ENCODE data around the gene BMPR1A.

BMPR1A gene

DNA sequence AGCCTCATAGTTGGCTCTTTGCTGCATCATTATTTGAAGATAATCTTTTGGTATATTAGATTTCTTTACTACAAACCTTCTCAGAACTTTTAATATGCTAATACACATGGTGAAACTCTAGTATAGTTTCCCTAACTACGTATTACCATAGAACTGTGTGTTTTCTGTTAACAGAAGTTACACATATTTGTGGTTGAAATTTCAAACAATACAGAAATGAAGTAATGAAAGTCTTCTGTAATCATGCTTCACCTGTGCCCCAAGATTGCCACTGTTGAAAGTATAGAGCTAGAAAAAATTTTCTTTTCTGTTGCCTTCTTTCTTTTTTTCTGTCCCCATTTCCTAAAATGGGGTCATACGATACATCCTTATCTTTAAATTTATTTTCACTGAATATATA lies 9.1 kb downstream of the BMPR1A start:
- no peak for DNase-seq (ENCODE audit: low read depth in 2 of 2)

DNA sequence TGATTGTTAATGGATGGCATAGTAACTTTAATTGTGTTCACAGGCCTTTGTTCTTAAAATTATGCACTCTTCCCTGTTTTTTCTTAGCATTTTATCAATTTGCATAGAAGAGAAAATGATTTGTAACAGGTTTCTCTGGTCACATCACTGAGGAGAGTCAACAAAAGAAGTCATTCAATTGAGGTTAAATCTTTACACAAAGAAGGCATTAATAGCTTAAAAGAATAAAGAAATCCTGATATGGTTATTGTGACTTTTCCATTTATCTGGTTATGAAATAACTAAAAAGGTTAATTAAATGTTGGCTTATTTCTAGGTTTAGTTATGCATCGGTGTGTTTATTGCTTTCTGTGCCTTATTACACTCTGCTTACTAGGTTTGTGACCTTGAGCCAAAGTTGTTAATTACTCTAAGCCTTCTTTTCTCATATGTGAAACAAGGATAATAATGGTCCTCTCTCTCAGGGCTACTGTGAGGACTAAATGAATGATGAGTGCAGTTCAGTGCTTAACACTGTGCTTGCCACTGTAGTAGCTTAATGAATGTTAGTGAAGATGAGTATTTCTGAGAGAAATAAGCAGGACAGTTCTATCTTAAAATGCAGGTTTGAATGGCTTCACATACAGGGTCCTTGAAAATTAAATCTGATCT lies 12.1 kb downstream of the BMPR1A start:
- no peak for DNase-seq (ENCODE audit: low read depth in 2 of 2)

DNA sequence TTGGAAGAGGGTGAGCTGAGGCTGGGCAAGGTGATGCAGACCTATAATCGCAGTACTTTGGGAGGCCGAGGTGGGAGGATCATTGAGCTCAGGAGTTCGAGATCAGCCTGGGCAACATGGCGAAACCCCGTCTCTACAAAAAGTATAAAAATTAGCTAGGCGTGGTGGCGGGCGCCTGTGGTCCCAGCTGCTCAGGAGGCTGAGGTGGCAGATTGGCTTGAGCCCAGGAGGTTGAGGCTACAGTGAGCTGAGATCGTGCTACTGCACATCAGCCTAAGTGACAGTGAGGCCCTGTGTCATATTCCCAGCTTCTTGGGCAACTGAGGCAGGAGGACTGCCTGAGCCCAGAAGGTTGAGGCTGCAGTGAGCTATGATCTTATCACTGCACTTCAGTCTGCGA lies 13.6 kb downstream of the BMPR1A start:
- DNase-seq (ENCODE audit: low read depth in 2 of 2): no peak

DNA sequence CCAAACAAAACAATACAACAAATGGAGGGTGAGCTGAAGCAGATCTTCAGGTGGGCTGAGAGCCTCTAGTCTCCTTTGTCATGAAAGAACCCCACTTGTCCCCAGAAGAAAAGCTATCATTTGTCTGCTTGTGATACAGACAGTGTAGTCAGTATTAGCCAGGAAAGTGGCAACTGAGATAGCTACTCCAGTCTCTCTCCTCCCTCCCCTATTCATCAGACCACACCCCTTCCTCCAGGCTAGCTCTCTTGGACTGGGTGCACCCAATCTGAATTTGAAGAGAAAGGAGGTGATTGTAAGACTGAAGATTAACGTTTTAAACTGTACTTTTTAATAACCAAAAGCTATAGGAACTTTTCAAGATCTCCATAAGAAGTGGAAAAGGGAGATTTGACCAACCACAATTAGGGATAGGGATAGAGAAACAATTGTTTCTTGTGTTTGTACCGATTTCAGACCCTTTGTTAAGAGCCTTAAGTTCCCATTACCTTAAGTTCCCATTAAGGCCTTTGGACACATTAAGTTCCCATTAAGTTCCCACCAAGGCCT lies 14.1 kb downstream of the BMPR1A start:
- DNase-seq (ENCODE audit: low read depth in 2 of 2): no peak

DNA sequence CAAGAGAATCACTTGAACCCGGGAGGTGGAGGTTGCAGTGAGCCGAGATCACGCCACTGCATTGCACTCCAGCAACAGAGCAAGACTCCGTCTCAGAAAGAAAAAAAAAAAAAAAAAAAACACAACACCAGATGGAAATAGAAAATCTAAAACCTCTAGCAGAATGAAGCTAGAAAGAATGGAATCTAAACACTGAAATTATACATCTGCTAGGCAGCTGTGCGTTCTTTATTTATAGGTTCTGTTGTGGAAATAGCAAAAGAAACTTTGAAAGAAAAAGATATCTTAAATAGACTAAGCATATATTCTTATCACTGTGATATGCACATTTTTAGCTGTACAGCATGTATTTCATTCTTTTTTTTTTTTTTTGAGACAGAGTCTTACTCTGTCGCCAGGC lies 17.1 kb downstream of the BMPR1A start:
- no peak for DNase-seq (ENCODE audit: low read depth in 2 of 2)

DNA sequence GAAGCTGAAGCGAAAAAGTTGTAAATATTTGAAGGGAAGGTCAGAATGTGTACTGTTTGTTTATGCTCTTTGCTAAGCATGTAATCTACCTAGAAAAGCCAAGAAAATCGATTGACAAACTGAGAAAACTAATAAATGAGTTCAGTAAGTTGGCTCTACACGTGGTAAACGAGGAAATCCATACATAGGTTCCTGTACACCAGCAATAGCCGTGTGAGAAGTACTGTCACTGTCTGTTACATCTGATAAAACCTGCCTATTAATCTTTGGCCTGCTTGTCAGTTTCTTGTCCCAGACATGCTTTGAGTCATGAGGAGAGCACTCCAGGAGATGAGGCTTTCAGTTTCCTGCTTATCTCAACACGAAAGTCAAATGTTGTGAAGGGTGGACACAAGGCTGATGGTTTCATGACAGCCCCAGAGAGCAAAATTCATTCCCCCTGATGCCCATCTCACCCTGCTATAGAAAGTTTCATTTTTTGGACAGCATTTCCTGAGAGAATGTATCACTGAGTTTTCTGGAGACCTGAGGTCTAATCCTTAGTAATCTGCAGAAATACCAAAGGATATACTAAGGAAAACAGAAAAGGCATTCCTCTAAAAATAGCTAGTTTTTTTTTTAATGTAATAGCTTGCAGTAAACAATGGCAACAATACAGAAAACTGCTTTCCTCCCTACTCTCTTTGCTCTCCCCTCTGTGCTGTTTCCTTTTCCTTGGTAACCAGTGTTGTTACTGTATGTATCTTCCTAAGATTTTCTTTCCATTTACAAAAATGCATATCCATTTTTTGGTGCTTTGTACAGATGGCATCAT lies 18.8 kb downstream of the BMPR1A start:
- no peak for DNase-seq (ENCODE audit: low read depth in 2 of 2)

DNA sequence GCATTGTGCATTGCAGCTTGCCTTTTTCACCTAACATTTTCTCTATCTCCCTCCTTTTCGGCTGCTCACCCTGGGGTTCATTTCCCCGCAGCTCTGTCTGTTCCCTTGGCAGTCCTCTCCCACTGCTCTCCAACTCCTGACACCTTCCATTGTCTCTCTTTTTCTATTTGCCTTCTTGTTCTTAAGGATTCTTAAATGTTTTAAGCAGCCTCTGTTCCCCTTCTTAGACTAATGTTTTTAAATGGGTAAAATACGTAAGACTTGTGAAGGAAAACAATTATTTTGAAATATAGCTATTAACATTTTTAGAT lies 19.4 kb downstream of the BMPR1A start:
- DNase-seq (ENCODE audit: low read depth in 2 of 2): no peak

DNA sequence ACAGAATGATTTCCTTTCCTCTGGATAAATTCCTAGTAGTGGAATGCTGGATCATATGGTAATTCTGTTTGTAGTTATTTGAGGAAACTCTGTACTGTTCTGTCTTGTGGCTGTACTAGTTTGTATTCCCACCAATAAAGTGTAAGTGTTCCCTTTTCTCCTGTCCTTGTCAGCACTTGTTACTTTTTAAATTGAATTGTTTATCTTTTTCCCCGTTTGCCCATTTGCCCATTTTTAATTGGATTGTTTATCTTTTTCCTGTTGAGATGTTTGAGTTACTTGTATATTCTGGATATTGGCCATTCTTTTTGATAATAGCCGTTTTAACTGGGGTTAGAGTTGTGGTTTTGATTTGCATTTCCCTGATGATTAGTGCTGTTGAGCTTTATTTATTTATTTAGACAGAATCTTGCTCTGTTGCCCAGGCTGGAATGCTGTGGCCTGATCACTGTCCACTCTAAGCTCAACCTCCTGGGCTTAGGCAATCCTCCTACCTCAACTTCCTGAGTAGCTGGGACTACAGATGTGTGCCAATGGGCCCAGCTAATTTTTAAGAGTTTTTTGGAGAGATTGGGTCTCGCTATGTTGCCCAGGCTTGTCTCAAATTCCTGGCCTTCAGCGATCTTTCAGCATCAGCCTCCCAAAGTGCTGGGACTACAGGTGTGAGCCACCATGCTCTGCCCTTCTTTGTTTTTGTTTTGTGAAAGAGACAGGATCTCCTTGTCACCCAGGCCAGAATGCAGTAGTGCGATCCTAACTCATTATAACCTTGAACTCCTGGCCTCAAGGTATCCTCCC lies 23.0 kb downstream of the BMPR1A start:
- no peak for DNase-seq (ENCODE audit: low read depth in 2 of 2)

DNA sequence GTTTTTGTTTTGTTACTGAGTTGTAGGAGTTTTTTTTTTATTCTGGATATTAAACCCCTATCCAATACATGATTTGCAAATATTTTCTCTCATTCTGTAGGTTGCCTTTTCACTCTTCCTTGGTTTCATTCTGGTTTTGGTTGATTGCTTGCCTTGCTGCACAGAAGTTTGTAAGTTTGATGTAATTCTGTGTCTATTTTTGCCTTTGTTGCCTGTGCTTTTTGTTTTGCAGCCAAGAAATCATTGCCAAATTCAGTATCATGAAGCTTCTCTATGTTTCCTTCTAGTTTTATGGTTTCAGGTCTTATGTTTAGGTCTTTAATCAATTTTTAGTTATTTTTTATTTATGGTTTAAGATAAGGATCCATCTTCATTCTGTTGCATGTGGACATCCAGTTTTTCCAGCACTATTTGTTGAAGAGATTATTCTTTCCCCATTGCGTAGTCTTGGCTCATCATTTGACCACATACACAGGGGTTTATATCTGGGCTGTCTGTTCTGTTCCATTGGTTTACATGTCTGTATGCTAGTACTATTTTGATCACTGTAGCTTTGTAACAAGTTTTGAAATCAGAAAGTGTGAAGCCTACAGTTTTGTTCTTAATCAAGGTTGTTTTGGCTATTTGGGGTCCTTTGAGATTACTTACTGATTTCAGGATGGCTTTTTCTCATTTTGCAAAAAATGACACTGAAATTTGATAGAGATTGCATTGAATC lies 26.4 kb downstream of the BMPR1A start:
- no peak for DNase-seq (ENCODE audit: low read depth in 2 of 2)

DNA sequence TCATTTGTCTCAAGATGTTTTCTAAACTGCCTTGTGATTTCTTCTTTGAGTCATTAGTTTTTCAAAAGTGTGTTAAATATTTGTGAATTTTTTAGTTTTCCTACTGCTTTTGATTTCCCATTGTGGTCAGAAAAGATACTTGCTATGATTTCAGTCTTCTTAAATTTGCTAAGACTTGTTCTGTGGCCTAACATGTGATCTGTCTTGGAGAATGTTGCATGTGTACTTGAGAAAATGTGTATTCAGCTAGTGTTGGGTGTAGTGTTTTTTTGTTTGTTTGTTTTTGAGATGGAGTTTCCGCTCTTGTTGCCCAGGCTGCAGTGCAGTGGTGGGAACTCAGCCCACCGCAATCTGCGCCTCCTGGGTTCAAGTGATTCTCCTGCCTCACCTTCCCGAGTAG lies 28.6 kb downstream of the BMPR1A start:
- DNase-seq (ENCODE audit: low read depth in 2 of 2): no peak

DNA sequence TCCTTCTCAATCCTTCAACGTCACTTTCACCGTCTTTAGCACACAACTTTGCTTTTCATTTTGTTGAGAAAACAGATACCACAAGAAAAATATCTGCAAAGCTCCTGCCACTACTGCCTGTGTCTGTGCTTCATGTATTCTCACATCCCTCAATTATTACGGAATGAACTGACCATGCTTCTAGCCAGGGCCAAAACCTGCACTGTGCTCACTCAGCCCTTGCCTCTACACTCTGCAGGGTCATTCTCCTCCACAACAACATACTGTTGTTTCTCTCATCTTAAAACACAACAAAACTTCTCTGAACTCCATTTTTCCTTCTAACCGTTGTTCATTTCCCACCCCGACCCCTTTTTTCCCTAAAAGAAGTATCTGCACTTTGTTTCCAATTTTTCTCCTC lies 29.5 kb downstream of the BMPR1A start:
- no peak for DNase-seq (ENCODE audit: low read depth in 2 of 2)

DNA sequence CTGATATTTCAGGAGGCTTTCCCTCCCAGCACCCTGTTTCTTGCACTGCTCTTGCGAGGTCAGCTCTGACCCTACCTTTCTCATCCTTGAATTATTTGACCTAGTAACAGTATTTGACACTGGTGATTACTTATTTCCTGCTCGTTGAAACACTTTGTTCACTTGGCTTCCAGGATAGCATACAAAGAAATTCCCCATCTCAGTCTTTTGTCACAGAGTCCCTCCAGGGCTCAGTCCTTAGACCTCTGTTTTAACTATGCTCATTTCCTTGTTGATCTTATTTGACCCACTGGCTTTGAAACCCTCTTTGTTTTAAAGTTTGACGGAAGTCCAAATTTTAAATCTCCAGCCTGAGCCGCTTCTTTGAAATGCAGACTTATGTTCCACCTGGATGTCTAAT lies 29.9 kb downstream of the BMPR1A start:
- no peak for DNase-seq (ENCODE audit: low read depth in 2 of 2)

DNA sequence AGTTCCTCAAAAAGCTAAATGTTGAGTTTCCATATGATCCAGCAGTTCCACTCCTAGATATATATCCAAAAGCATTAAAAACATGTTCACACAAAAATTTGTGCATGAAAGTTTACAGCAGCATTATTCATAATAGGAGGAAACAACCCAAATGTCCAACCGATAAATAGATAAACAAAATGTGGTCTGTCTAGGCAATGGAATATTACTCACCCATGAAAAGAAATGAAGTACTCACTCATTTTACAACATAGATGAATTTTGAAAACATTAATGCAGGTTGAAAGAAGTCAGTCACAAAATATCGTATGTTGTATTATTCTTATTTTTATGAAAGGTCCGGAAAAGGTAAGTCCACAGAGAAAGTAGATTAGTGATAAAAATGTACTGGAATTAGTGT lies 34.0 kb downstream of the BMPR1A start:
- DNase-seq (ENCODE audit: low read depth in 2 of 2): no peak

DNA sequence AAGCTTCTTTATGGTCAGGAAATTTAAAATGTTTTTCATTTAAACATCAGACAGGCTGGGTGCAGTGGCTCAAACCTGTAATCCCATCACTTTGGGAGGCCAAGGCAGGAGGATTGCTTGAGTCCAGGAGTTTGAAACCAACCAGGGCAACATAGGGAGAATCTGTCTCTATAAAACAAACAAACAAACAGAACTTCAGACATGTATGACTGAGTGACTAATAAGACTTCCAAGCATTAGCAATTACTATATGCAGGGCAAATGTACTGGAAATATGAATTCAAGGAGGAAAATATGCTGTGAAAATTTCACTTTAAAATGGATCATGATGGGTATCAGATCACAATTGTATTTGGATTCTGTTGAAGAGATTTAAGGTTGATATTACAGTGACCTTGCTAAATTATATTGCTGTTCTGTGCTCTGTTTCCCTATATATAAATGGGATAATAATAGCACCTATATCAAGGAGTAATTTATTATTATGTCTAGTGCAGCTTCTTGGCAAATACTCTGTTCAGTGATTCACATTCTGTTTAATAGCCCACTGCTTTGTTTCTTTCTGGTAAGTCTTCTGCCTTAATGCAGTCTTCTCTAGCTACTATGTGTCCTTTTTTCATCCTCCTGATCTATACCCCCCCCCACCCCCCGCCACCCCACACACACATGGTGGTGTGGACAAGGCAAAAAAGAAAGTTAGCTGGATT lies 36.2 kb downstream of the BMPR1A start:
- DNase-seq (ENCODE audit: low read depth in 2 of 2): no peak

DNA sequence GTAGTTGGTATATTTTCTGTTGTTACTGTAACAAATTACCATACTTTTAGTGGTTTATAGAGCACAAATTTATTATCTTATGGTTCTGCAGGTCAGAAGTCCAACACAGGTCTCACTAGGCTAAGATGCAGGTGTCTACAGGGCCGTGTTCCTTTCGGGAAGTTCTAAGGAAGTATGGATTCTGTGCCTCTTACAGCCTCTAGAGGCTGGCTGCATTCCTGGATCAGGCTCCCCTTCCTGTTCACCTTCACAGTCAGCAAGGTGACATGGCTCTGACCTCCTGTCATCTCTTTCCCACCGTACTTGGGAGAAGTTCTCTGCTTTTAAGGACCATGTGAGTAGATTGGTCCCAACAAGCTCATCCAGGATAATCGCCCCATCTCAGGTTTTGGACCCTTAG lies 37.3 kb downstream of the BMPR1A start:
- DNase-seq (ENCODE audit: low read depth in 2 of 2): no peak

DNA sequence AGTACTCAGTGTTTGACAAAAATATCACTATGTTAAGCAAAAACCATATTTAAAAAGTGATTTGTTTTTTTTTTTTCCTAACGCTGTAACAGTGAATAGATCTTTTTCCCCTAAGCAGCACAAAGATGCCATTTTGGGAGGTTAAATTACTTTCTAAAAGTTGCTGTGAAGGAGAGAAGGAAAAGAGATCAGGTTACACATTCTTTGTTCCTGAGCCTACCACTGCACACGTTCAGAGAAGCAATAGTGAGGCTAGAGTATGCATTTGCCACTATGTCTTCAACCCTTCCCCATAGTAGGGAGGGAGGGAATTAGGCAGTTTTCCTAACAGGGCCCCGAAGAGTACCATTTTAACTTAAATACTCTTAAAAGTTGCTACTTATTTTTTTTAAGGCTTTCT lies 38.9 kb downstream of the BMPR1A start:
- DNase-seq (ENCODE audit: low read depth in 2 of 2): no peak

DNA sequence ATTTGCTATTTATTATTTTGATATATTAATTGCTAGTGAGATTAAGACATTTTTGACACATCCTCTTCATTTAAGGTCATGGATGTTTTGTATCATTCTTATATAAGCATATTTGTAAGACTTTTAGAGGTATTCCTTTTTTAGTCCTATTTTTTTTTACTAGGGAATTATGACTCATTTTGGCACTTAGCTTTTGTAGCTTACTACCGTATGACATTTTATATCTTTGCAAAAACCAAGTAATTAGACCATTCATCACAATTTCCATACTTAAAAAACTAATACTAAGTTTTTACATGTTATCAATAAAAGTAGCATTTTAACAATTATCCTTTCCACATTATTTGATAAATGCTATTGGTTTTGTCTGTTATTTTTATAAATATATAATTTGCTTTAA lies 41.6 kb downstream of the BMPR1A start:
- DNase-seq (ENCODE audit: low read depth in 2 of 2): no peak

DNA sequence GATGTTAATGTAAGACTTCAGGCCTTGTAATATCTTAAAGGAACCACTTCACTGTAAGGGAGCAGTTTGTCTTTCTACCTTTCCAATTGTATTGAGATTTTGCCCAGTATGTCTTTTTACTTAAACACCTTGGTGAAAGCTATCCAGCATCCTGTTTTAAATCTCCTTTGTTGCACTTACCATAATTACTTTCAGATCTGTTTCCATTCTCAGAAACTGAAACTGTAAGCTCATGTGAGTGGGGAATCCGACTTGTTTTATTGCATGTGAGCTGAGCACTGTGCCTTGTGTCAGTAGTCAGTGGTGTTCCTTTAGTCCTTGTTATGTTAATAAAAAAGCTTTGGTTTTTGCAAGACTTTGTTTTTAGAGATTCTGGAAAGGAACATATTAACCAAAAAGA lies 42.2 kb downstream of the BMPR1A start:
- no peak for DNase-seq (ENCODE audit: low read depth in 2 of 2)

DNA sequence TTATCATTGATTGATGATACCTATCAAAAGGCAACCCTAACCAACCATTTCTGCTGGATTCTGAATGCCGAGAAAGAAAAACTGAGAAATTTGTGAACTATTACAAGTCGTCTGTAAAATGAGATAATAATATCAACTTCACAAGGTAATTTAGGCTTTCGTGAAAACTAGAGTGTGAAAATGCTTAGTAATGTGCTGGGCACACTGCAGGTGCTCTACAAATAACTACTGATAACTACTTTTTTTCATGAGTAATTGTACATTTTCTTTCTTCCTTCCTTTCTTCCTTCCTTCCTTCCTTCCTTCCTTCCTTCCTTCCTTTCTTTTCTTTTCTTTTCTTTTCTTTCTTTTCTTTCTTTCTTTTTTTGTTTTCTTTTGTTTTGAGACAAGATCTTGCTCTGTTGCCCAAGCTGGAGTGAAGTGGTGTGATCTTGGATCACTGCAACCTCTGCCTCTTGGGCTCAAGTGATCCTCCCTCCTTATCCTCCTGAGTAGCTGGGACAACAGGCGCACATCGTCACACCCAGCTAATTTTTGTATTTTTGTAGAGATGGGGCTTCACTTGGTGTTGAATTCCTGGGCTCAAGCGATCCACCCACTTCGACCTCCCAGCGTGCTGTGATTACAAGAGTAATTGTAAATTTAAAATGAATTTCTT lies 42.9 kb downstream of the BMPR1A start:
- DNase-seq (ENCODE audit: low read depth in 2 of 2): no peak

DNA sequence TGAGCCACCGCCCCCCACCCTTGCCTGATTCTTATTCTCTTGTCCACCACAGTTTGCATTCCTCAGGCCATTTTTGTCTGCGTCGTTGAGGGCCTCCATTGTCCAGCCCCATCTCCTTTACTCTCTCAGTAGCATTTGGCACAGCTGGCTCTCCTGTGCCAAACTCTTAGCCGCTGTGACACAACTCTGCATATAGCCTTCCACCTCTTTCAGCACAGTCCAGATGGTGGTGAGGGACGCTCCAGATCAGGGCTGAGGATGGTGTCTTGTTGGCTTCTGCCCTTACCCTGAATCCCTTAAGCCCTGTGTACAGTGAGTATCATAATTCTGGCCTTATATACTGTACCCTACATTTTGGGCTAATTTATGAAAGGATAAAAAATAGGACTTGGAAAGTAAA lies 45.6 kb downstream of the BMPR1A start:
- no peak for DNase-seq (ENCODE audit: low read depth in 2 of 2)
